Suprapubic skin (tissue), 4 donors: ENCODE data around the gene NELL1. TPM values are rescaled to one million over a fixed set of nuclear protein-coding genes. Genes with fewer than 3 reads are reported as not detected.

Experiments
- DNase-seq, 2 donors: peaks; one replicate each; pipeline ENCODE4 v3.0.0-alpha.2; 2019; ENCODE audit warnings: low spot score in 2 of 2
- H3K27ac ChIP-seq: fragments of 200-600 bp; sonication (generic); one replicate; pipeline ENCODE4 v1.5.1; 2019
- H3K27me3 ChIP-seq: fragments of 200-600 bp; sonication (generic); one replicate; pipeline ENCODE4 v1.5.1; 2019
- H3K36me3 ChIP-seq: fragments of 200-600 bp; sonication (generic); one replicate; pipeline ENCODE4 v1.5.1; 2019
- H3K4me1 ChIP-seq: fragments of 200-600 bp; sonication (generic); one replicate; pipeline ENCODE4 v1.5.1; 2019
- H3K4me3 ChIP-seq: fragments of 200-600 bp; sonication (generic); one replicate; pipeline ENCODE4 v1.5.1; 2019; ENCODE audit warnings: mild to moderate bottlenecking
- H3K9me3 ChIP-seq: fragments of 200-600 bp; sonication (generic); one replicate; pipeline ENCODE4 v1.5.1; 2019
- CTCF ChIP-seq, 2 donors: fragments of 200-600 bp in 1 of 2; fragments of 450-650 bp in 1 of 2; sonication (generic) in 1 of 2; IDR thresholded peaks; one replicate each; pipeline ENCODE4 v1.5.1; 2016 to 2019; ENCODE audit warnings: antibody characterized with exemption in 2 of 2, mild to moderate bottlenecking in 1 of 2, moderate library complexity in 1 of 2
- EP300 ChIP-seq: sonication (generic); formaldehyde crosslinking; IDR thresholded peaks from one replicate; pipeline ENCODE4 v1.6.1; 2017; ENCODE audit warnings: antibody characterized with exemption
- POLR2A ChIP-seq, 2 donors: fragments of 450-650 bp; IDR thresholded peaks; one replicate each; pipeline ENCODE4 v1.6.1; 2017; ENCODE audit warnings: antibody characterized with exemption in 2 of 2, mild to moderate bottlenecking in 2 of 2, moderate library complexity in 2 of 2
- POLR2AphosphoS5 ChIP-seq, 3 donors: sonication (generic); formaldehyde crosslinking; IDR thresholded peaks; one replicate each; pipeline ENCODE4 v1.6.1; 2017; ENCODE audit warnings: antibody characterized with exemption in 3 of 3
- WGBS: methylation state at CpG from one replicate; pipeline ENCODE4 v1.1.5; 2018; 5-methylcytosine and 5-hydroxymethylcytosine counted together
- total RNA-seq, 4 donors: library from RNA; depleted of rRNA; stranded (reverse); fragments of >200 nt; gene quantifications; one replicate each; pipeline ENCODE4 v1.1.0, GENCODE V29; 2016

Gene NELL1
- total RNA-seq, 4 donors from 2014 or later = 0.18 to 3.9 TPM; not detected in 2

GRCh38 chr11:20661850-20662249 lies 7.5 kb upstream of the NELL1 start:
- DNase-seq = no peak
- WGBS = 82% methylated on average over 3 of the region's 3 CpGs

GRCh38 chr11:20668131-20668809 lies 1.1 kb upstream of the NELL1 start:
- peaks cover 16% of the 10 kb centered on the region for H3K4me1 ChIP-seq
- TF ChIP-seq EP300 (no peak), CTCF (IDR thresholded peaks at IDR 0.05) (no peak), POLR2AphosphoS5 (IDR thresholded peaks at IDR 0.05) (no peak), POLR2A (IDR thresholded peaks at IDR 0.05) (no peak)
- no peaks in the 10 kb centered on the region for H3K36me3 ChIP-seq
- no peak for DNase-seq
- no peak overlapping the region for H3K27ac ChIP-seq
- H3K4me3 ChIP-seq = no peak overlapping the region
- WGBS = 13% methylated on average over 10 of the region's 10 CpGs
- no peaks in the 10 kb centered on the region for H3K9me3 ChIP-seq
- H3K27me3 ChIP-seq = peaks cover 71% of the 10 kb centered on the region

More at GRCh38 chr11:20661850-20662249, 7.5 kb upstream of the NELL1 start:
- H3K9me3 ChIP-seq = no peaks in the 10 kb centered on the region
- no peaks in the 10 kb centered on the region for H3K36me3 ChIP-seq
- no peaks in the 10 kb centered on the region for H3K4me1 ChIP-seq
- no peak overlapping the region for H3K4me3 ChIP-seq
- peaks cover 12% of the 10 kb centered on the region for H3K27me3 ChIP-seq
- no peak overlapping the region for H3K27ac ChIP-seq
- no peak for TF ChIP-seq EP300
- TF ChIP-seq CTCF (IDR thresholded peaks at IDR 0.05) = no peak
- TF ChIP-seq POLR2A (IDR thresholded peaks at IDR 0.05) = no peak
- no peak for TF ChIP-seq POLR2AphosphoS5 (IDR thresholded peaks at IDR 0.05)

- Histone ChIP-seq H3K27ac (no peak overlapping the region), H3K4me1 (peaks cover 16% of the 10 kb centered on the region), H3K4me3 (peak overlapping the region; percentile 21), H3K36me3 (no peaks in the 10 kb centered on the region), H3K9me3 (no peaks in the 10 kb centered on the region), H3K27me3 (peaks cover 86% of the 10 kb centered on the region)
- under 1% methylated on average over 38 of the region's 60 CpGs for WGBS
- no peak for TF ChIP-seq EP300
- TF ChIP-seq CTCF (IDR thresholded peaks at IDR 0.05) = no peak
- TF ChIP-seq POLR2AphosphoS5 (IDR thresholded peaks at IDR 0.05) = no peak
- TF ChIP-seq POLR2A (IDR thresholded peaks at IDR 0.05) = no peak
- no peak for DNase-seq
Measured at GRCh38 chr11:20669820-20670684, 666 bp downstream of the NELL1 start.

- Histone ChIP-seq H3K9me3 (no peaks in the 10 kb centered on the region), H3K4me3 (no peak overlapping the region), H3K27ac (no peak overlapping the region), H3K36me3 (no peaks in the 10 kb centered on the region), H3K27me3 (peaks cover 85% of the 10 kb centered on the region), H3K4me1 (peaks cover 16% of the 10 kb centered on the region)
- WGBS = 5% methylated on average over 17 of the region's 21 CpGs
- no peak for TF ChIP-seq CTCF (IDR thresholded peaks at IDR 0.05)
- no peak for TF ChIP-seq POLR2AphosphoS5 (IDR thresholded peaks at IDR 0.05)
- no peak for TF ChIP-seq POLR2A (IDR thresholded peaks at IDR 0.05)
- TF ChIP-seq EP300 = no peak
- DNase-seq = no peak
Measured at GRCh38 chr11:20670932-20671403, 1.6 kb downstream of the NELL1 start.
